ENCODE measurements around the gene CPA5. TPM values are rescaled to one million over a fixed set of nuclear protein-coding genes. Genes with fewer than 3 reads are reported as not detected.
A peak's percentile ranks its signal among the peaks of the same experiment; 100 is the strongest.

Gene CPA5
- total RNA-seq, 5 donors from 2014 or later (not counting 1 experiment from before 2014, with no cell fraction given), result 1.2 to 9.4 (median 4.5) TPM; not detected in 1

DNA sequence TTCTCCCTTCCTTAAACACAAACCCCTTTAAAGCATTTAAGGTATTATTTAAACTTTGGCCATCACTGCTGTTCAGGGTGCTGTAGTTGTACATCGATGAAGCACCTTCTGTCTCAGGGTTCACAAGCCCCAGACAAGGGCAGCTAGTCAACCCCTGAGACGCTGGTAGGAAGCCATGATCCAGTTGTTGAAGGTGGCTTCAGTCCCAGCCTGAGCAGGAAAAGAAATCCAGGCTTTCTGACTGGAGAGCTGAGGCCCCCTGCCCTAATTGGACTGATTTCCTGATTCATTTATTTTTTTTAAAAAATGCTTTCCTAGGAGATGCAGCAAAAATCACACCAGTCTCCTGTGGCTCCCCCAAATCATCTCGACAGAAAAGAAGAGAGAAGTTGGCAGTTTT, 51.5 kb downstream of the CPA5 start:
- peaks cover 21% of the 10 kb centered on the region for H3K36me3 Mint-ChIP-seq
- H3K9me3 Mint-ChIP-seq, result no peaks in the 10 kb centered on the region
- ATAC-seq (replicated peaks in 1 of 4) (no peak), DNase-seq (no peak)
- no peak overlapping the region for H3K27ac ChIP-seq (ENCODE audit: low read length)
- no peaks in the 10 kb centered on the region for H3K27me3 Mint-ChIP-seq
- no peaks in the 10 kb centered on the region for H3K27me3 ChIP-seq (replicated peaks in 1 of 2; ENCODE audit: control insufficient read depth in 2 of 2, extremely low read depth in 1 of 2, insufficient read depth in 2 of 2, low read length in 1 of 2)
- H3K4me3 ChIP-seq (ENCODE audit: control insufficient read depth in 1 of 2, extremely low read depth in 1 of 2, low read length in 1 of 2), result no peak overlapping the region
- no peaks in the 10 kb centered on the region for H3K9me3 ChIP-seq
- H3K27ac Mint-ChIP-seq, result peak overlapping the region; percentile 16 to 78
- peaks cover 11 to 15% of the 10 kb centered on the region in 2 experiments for H3K4me1 ChIP-seq (ENCODE audit: control insufficient read depth in 1 of 2, extremely low read depth in 1 of 2, insufficient read depth in 2 of 2, low read length in 2 of 2)
- peaks cover 20 to 27% (median 25%) of the 10 kb centered on the region in 3 donors for H3K4me1 Mint-ChIP-seq
- WGBS (ENCODE audit: insufficient coverage), result 100% methylated on average over 1 of the region's 3 CpGs
- ChIA-PET POLR2A (no interaction called here), CTCF (interaction anchor here (0.5 to 0.6 kb wide), 2 partner anchors 91 to 128 kb away, joined by 3 to 5 read pairs; no protein-coding TSS in a partner anchor)
- H3K4me3 Mint-ChIP-seq, result peak overlapping the region in 2 of 3 donors; percentile 16 to 28
- H3K36me3 ChIP-seq (ENCODE audit: control insufficient read depth in 2 of 2, extremely low read depth in 1 of 2, insufficient read depth in 1 of 2, low read length in 1 of 2), result peaks cover 0 to 4% of the 10 kb centered on the region in 2 donors

DNA sequence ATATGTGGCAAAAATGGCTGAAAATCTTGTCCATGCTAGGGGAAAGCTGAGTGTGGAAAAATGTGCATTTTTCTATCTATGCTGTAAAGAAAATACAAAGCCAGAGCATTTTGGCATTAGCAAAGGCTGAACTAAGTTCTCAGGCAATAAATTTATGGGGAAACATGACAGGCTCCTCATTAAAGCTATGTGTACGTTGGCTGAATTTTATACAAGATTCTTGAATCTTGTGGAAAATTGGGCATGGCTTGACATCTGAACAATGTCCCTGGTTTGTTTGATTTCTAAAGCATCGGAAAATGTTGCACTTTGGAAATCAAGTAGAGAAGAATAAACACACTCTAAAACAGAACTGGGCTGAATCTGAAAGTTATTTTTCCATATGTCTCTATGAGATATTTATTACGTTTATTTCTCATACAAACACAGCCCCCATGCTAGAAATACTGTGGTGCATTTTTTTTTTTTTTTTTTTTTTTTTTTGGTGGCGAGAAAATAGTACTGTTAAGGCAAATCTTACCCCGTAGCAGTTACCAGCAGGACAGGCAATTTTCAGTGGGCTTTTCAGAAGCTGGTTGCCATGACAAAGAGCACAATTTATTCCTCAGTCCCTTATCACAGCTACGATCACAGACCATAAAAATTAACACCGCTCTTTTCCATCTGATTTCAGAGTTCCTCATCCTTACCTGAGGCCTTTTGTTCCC, 52.6 kb downstream of the CPA5 start:
- H3K27ac Mint-ChIP-seq, result no peak overlapping the region

DNA sequence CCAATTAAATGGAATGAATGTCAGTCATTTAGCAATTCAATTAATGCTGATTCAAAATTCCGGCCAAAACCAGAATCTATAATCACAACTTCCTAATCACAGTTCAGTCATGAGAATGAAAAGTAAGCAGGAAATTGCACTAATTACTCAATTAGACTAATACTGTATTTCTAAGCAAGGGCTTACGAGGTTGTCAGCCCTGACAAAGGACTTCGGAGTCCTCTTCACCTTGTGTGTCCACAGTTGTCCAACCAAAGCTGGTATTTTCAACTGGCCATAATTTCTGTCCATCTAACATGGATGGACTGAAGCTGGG, 53.1 kb downstream of the CPA5 start:
- DNase-seq (no peak), ATAC-seq (replicated peaks in 1 of 4) (no peak)
- H3K27ac Mint-ChIP-seq, result no peak overlapping the region
- Histone ChIP-seq H3K27ac (ENCODE audit: low read length) (no peak overlapping the region), H3K27me3 (replicated peaks in 1 of 2; ENCODE audit: control insufficient read depth in 2 of 2, extremely low read depth in 1 of 2, insufficient read depth in 2 of 2, low read length in 1 of 2) (no peaks in the 10 kb centered on the region), H3K36me3 (ENCODE audit: control insufficient read depth in 2 of 2, extremely low read depth in 1 of 2, insufficient read depth in 1 of 2, low read length in 1 of 2) (peaks cover 5 to 13% of the 10 kb centered on the region in 2 donors), H3K4me1 (ENCODE audit: control insufficient read depth in 1 of 2, extremely low read depth in 1 of 2, insufficient read depth in 2 of 2, low read length in 2 of 2) (peaks cover 11 to 15% of the 10 kb centered on the region in 2 experiments), H3K4me3 (ENCODE audit: control insufficient read depth in 1 of 2, extremely low read depth in 1 of 2, low read length in 1 of 2) (no peak overlapping the region), H3K9me3 (no peaks in the 10 kb centered on the region)
- no peak overlapping the region for H3K4me3 Mint-ChIP-seq
- WGBS (ENCODE audit: insufficient coverage), result 95% methylated on average over 2 of the region's 3 CpGs
- H3K9me3 Mint-ChIP-seq, result no peaks in the 10 kb centered on the region
- no peaks in the 10 kb centered on the region for H3K27me3 Mint-ChIP-seq
- peaks cover 20 to 27% (median 25%) of the 10 kb centered on the region in 3 donors for H3K4me1 Mint-ChIP-seq
- ChIA-PET POLR2A (no interaction called here), CTCF (no interaction called here)
- H3K36me3 Mint-ChIP-seq, result peaks cover 29% of the 10 kb centered on the region

More for the DNA sequence above, 52.6 kb downstream of the CPA5 start:
- DNase-seq, result no peak
- Histone ChIP-seq H3K36me3 (ENCODE audit: control insufficient read depth in 2 of 2, extremely low read depth in 1 of 2, insufficient read depth in 1 of 2, low read length in 1 of 2) (peaks cover 0 to 8% of the 10 kb centered on the region in 2 donors), H3K9me3 (no peaks in the 10 kb centered on the region), H3K4me3 (ENCODE audit: control insufficient read depth in 1 of 2, extremely low read depth in 1 of 2, low read length in 1 of 2) (no peak overlapping the region), H3K4me1 (ENCODE audit: control insufficient read depth in 1 of 2, extremely low read depth in 1 of 2, insufficient read depth in 2 of 2, low read length in 2 of 2) (peaks cover 11 to 15% of the 10 kb centered on the region in 2 experiments), H3K27me3 (replicated peaks in 1 of 2; ENCODE audit: control insufficient read depth in 2 of 2, extremely low read depth in 1 of 2, insufficient read depth in 2 of 2, low read length in 1 of 2) (no peaks in the 10 kb centered on the region), H3K27ac (ENCODE audit: low read length) (no peak overlapping the region)
- H3K4me1 Mint-ChIP-seq, result peaks cover 20 to 27% (median 25%) of the 10 kb centered on the region in 3 donors
- ChIA-PET POLR2A (no interaction called here), CTCF (no interaction called here)
- H3K27me3 Mint-ChIP-seq, result no peaks in the 10 kb centered on the region
- WGBS (ENCODE audit: insufficient coverage), result no CpG with 5 or more reads among the region's 7 CpGs
- peaks cover 24% of the 10 kb centered on the region for H3K36me3 Mint-ChIP-seq
- ATAC-seq (replicated peaks in 1 of 4), result no peak
- H3K4me3 Mint-ChIP-seq, result no peak overlapping the region
- H3K9me3 Mint-ChIP-seq, result no peaks in the 10 kb centered on the region

DNA sequence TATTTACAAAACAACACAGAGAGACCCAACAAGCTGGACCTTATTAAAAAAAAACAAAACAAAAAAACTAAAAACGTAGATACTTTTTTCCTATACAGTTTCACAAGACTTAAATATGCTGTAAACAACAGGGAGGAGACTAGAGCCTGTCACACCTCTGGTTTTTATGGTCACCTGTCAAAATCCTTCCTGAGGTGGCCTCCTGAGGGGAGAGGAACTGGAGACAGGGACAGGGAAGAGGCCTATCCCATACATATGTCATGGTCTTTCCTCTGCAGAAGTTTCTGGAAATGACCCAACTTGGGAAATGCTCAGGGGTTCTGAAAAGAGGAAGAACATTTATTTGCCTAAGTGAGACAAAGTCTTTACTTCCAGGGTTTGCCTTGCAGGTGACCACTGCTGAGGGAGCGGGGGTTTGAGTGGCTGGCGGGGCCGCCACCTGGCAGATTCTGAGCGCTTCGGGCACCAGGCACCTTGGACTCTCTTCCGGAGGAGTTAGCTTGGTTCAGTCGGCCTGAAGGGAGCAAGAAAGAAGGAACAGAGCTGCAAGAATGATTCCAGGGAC, 54.0 kb downstream of the CPA5 start:
- ChIA-PET CTCF (no interaction called here), POLR2A (no interaction called here)
- Histone ChIP-seq H3K4me3 (ENCODE audit: control insufficient read depth in 1 of 2, extremely low read depth in 1 of 2, low read length in 1 of 2) (no peak overlapping the region), H3K9me3 (no peaks in the 10 kb centered on the region), H3K4me1 (ENCODE audit: control insufficient read depth in 1 of 2, extremely low read depth in 1 of 2, insufficient read depth in 2 of 2, low read length in 2 of 2) (peaks cover 11 to 15% of the 10 kb centered on the region in 2 experiments), H3K36me3 (ENCODE audit: control insufficient read depth in 2 of 2, extremely low read depth in 1 of 2, insufficient read depth in 1 of 2, low read length in 1 of 2) (peaks cover 8 to 13% of the 10 kb centered on the region in 2 donors), H3K27me3 (replicated peaks in 1 of 2; ENCODE audit: control insufficient read depth in 2 of 2, extremely low read depth in 1 of 2, insufficient read depth in 2 of 2, low read length in 1 of 2) (no peaks in the 10 kb centered on the region), H3K27ac (ENCODE audit: low read length) (no peak overlapping the region)
- Mint-ChIP-seq H3K4me1 (peaks cover 18 to 21% (median 19%) of the 10 kb centered on the region in 3 donors), H3K9me3 (no peaks in the 10 kb centered on the region), H3K27ac (peak overlapping the region in 1 of 2 donors; percentile 29), H3K27me3 (no peaks in the 10 kb centered on the region), H3K36me3 (peaks cover 35% of the 10 kb centered on the region), H3K4me3 (no peak overlapping the region)
- DNase-seq, result no peak
- no peak for ATAC-seq (replicated peaks in 1 of 4)
- 100% methylated on average over 2 of the region's 8 CpGs for WGBS (ENCODE audit: insufficient coverage)

DNA sequence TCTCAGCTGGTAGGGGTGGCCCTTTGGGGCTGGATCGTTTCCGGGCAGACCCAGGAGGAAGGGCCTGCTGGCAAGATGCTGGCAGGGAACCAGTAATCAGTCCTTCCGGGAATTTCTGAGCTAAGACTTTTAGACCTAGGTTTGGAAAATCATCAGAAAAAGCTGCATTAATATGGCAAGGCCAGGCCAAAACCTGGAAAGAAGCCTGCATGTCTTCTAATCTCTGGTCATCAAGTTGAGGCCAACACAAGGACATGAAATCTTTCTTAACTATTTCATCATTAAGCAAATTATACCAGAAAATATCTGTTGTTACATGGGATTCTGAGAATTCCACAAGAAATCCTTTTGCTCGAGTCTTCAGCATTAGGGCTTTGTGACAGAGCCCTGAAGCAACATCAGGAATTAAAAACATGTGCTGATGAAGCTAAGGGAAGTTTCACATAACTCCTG, 55.5 kb downstream of the CPA5 start:
- Histone ChIP-seq H3K9me3 (no peaks in the 10 kb centered on the region), H3K27ac (ENCODE audit: low read length) (no peak overlapping the region), H3K27me3 (replicated peaks in 1 of 2; ENCODE audit: control insufficient read depth in 2 of 2, extremely low read depth in 1 of 2, insufficient read depth in 2 of 2, low read length in 1 of 2) (no peaks in the 10 kb centered on the region), H3K36me3 (ENCODE audit: control insufficient read depth in 2 of 2, extremely low read depth in 1 of 2, insufficient read depth in 1 of 2, low read length in 1 of 2) (peaks cover 8 to 13% of the 10 kb centered on the region in 2 donors), H3K4me1 (ENCODE audit: control insufficient read depth in 1 of 2, extremely low read depth in 1 of 2, insufficient read depth in 2 of 2, low read length in 2 of 2) (peaks cover 0 to 4% of the 10 kb centered on the region in 2 experiments), H3K4me3 (ENCODE audit: control insufficient read depth in 1 of 2, extremely low read depth in 1 of 2, low read length in 1 of 2) (no peak overlapping the region)
- ATAC-seq (replicated peaks in 1 of 4) (no peak), DNase-seq (no peak)
- CTCF ChIA-PET, result no interaction called here
- H3K27me3 Mint-ChIP-seq, result no peaks in the 10 kb centered on the region
- no peak overlapping the region for H3K27ac Mint-ChIP-seq
- H3K4me1 Mint-ChIP-seq, result peaks cover 2 to 6% (median 5%) of the 10 kb centered on the region in 3 donors
- WGBS (ENCODE audit: insufficient coverage), result 80% methylated on average over 1 of the region's 4 CpGs
- peaks cover 41% of the 10 kb centered on the region for H3K36me3 Mint-ChIP-seq
- H3K4me3 Mint-ChIP-seq, result no peak overlapping the region
- H3K9me3 Mint-ChIP-seq, result no peaks in the 10 kb centered on the region
- POLR2A ChIA-PET, result no interaction called here

DNA sequence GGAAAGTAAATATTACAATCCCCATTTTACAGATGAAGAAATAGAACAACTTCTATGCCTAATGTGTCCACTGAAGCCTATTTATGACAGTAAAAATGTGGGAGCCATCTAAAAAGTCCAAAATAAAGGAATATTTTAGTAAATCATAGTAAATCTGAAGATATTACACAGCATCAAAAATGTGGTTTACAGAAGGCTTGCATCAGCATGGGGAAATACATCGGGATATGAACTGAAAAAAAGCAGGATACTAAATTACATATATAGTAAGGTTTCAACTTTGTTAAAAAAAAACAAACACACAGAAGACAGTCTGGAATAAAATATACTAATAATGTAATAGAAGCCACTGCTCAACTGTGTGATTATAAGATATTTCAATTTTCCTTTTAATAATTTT, 56.5 kb downstream of the CPA5 start:
- H3K27me3 ChIP-seq (replicated peaks in 1 of 2; ENCODE audit: control insufficient read depth in 2 of 2, extremely low read depth in 1 of 2, insufficient read depth in 2 of 2, low read length in 1 of 2), result no peaks in the 10 kb centered on the region
- no peak overlapping the region for H3K27ac ChIP-seq (ENCODE audit: low read length)
- peaks cover 41% of the 10 kb centered on the region for H3K36me3 Mint-ChIP-seq
- no peaks in the 10 kb centered on the region for H3K4me1 ChIP-seq (ENCODE audit: control insufficient read depth in 1 of 2, extremely low read depth in 1 of 2, insufficient read depth in 2 of 2, low read length in 2 of 2)
- ChIA-PET CTCF (no interaction called here), POLR2A (no interaction called here)
- WGBS (ENCODE audit: insufficient coverage), result no CpG with 5 or more reads among the region's 1 CpG
- no peaks in the 10 kb centered on the region for H3K27me3 Mint-ChIP-seq
- DNase-seq (no peak), ATAC-seq (replicated peaks in 1 of 4) (no peak)
- peaks cover 0 to 1% (median 0%) of the 10 kb centered on the region in 3 donors for H3K4me1 Mint-ChIP-seq
- H3K9me3 Mint-ChIP-seq, result no peaks in the 10 kb centered on the region
- H3K4me3 Mint-ChIP-seq, result no peak overlapping the region
- H3K36me3 ChIP-seq (ENCODE audit: control insufficient read depth in 2 of 2, extremely low read depth in 1 of 2, insufficient read depth in 1 of 2, low read length in 1 of 2), result peaks cover 8 to 13% of the 10 kb centered on the region in 2 donors
- H3K27ac Mint-ChIP-seq, result no peak overlapping the region
- no peak overlapping the region for H3K4me3 ChIP-seq (ENCODE audit: control insufficient read depth in 1 of 2, extremely low read depth in 1 of 2, low read length in 1 of 2)
- no peaks in the 10 kb centered on the region for H3K9me3 ChIP-seq

Data from T-cell (primary cell).